SKM-1 (cell line): Measurements from ENCODE around the gene OR10P1.
"Not testable (repeated sequence)": the region's sequence is repeated elsewhere in the genome, so short reads cannot be mapped to it uniquely, and the experiment has no call there.

Experiments used
- DNase-seq: peaks from one replicate; lab custom pipeline; 2025; ENCODE audit not compliant: unreplicated experiment; lab: John Stamatoyannopoulos, UW

OR10P1 gene, protein sequence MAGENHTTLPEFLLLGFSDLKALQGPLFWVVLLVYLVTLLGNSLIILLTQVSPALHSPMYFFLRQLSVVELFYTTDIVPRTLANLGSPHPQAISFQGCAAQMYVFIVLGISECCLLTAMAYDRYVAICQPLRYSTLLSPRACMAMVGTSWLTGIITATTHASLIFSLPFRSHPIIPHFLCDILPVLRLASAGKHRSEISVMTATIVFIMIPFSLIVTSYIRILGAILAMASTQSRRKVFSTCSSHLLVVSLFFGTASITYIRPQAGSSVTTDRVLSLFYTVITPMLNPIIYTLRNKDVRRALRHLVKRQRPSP

DNA sequence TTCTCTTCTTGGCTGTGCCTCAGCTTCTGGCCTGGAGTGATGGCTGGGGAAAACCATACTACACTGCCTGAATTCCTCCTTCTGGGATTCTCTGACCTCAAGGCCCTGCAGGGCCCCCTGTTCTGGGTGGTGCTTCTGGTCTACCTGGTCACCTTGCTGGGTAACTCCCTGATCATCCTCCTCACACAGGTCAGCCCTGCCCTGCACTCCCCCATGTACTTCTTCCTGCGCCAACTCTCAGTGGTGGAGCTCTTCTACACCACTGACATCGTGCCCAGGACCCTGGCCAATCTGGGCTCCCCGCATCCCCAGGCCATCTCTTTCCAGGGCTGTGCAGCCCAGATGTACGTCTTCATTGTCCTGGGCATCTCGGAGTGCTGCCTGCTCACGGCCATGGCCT lies at the start of gene OR10P1:
Gene OR10P1, plus strand, starts transcription at position 40 of the 400 bp plus-strand sequence. Its CDS starts 0 bp downstream, at position 40.
- DNase-seq: no peak

DNA sequence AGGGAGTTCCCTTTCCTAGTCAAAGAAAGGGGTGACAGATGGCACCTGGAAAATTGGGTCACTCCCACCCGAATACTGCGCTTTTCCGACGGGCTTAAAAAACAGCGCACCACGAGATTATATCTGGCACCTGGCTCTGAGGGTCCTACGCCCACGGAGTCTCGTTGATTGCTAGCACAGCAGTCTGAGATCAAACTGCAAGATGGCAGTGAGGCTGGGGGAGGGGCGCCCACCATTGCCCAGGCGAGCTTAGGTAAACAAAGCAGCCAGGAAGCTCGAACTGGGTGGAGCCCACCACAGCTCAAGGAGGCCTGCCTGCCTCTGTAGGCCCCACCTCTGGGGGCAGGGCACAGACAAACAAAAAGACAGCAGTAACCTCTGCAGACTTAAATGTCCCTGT lies 46.5 kb upstream of the OR10P1 start:
- DNase-seq: not testable (repeated sequence)

DNA sequence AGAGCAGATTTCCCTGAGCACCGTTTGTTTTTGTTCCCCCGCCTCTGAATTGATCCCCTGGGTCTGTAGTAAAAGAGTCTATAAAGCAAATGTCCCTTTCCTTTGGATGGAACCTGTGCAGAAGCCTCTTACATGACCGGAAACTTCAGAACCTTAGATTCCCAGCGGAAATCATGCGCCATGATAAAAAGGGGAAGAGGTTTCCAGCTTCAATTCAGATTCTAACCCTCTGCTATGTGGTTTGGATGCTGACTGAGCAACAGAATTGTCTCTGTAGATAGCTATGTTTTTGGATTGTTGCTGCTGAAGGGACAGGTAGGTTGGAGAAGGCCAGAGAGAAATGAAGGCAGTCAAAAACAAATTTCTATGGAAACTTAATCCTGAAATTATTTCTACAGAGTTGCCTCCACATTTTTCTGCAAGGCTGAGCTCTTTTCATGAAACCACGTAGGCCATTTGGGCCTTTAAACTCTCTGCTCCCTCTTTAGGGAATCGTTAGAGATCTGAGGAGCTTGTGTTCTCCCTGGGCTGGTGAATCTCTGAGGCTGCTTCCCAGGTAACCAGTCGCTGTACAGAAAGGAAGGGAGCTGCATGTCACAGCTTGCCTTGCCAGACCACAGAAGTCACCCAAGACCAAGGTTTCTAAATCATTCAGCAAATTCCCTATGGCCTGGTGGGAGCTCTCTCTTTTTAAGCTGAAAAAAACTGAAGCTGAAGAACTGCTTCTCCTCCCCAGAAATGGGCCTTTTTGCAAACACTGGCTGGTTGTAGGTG lies 28.7 kb upstream of the OR10P1 start:
- DNase-seq: no peak

DNA sequence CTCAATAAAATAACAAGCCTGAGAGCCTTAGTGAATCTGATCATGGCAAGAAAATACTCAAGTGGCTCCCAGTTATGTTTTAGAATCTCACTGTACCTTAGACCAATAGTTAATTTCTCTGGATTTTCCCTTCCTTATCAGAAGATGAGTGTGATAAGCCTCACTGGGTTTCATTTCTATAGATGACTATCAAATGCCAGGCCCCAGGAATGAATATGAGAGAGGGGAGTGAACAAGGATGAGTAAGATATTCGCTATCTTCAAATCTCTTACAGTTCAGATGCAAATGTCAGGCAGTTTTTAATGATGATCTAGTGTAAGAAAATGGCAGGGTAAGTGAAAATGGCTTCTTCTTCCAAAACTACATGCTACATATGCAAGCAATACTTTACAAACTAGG lies 26.1 kb upstream of the OR10P1 start:
- no peak for DNase-seq

DNA sequence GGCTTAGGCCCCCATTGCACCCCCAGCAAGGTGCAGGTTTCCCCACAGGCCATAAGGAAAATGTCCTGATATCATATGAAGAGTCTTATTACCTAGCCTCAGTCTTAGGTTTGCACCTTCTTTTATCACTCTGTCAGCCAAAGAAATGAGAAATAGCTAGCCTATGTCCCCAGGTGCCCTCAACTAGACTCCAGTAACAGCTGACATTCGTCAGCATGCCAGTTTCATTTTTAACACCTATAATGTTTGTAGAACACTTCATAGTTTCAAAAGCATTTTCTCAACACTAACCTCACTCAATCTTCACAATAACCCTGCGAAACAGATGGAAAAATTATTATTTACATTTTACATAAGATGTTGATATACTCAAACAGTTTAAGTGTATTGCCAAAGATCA lies 24.0 kb upstream of the OR10P1 start:
- no peak for DNase-seq

DNA sequence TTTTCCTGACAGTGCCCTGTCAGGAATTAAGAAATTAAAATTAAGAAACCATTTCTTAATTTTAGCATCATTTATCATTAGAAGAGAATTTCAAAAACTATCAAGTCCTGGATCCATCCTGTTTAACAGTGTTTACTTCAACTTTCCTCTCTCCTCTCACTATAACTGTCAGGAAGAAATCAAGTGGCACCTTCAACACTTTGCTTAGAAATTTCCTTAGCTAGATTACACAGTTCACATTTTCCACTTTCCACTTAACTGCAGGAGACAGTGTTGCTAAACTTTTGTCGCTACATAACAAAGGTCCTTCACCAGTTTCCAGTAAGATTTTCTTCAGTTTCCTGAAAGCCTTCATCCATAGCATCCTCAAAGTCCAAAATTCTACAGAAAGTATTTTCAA lies 21.9 kb upstream of the OR10P1 start:
- DNase-seq: no peak

DNA sequence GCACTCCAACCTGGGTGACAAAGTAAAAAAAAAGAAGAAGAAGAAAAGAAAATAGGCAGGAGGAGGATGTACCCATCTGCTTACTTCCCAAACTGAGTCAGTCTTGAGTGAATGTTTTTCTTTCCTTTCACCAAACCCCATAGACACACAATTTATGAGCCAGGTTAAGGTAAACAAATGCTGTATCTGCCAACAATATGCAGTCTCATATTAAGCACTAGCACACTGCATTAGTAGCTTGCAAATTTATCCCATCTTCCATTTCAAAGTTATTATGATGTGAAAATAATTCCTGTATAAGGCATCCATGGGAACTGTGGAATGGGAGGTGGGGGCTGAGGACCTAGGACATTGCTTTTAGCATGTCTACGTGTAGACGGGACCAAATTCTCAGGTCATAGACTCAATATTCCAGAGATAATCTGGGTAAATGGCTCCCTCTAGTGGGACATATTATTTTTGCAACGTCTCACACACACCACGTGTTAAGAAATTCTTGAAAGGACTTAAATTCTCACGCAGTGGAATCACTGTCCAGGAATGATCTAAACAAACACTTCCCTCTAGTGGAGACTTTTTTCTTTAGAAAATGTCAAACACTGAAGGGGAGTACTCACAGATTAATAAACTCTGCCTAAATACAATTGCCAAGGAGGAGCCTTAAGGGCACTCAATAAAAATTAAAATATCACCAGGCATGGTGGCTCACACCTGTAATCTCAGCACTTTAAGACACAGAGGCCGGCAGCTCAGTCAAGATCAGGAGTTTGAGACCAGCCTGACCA lies 17.1 kb upstream of the OR10P1 start:
- DNase-seq: peak; percentile 41

DNA sequence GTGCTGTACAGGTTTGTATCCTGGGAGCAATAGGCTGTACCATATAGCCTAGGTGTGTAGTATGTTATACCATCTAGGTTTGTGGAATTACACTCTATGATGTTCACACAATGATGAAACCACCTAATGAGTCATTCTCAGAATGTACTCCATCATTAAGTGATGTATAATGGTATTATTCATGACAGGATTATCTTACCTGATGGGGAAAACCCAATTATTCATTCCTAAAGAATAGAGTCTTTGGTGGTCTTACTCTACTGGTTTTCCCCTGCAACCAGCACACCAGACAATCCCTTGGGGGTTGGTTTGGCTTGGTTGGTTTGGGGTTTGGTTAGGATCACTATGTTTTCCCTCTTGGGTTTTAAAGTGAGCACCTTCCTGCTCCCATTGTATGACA lies 12.6 kb upstream of the OR10P1 start:
- DNase-seq: no peak

DNA sequence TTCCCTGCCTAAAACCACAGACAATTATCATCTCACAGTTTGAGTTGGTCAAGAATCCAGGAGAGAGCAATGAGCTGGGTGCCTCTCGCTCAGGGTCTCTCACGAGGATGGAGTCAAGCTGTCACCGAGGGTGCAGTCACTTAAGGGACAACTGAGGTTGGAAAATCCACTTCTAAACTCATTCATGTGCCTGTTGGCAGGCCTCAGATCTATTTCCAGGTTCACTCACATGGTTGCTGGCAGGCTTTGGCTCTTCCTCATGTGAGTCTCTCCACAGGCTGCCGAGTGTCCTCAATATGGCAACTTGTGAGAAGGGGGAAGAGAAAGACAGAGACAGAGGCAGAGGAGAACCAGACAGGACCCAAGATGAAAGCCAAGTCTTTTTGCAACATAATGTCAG lies 10.5 kb upstream of the OR10P1 start:
- DNase-seq: no peak

DNA sequence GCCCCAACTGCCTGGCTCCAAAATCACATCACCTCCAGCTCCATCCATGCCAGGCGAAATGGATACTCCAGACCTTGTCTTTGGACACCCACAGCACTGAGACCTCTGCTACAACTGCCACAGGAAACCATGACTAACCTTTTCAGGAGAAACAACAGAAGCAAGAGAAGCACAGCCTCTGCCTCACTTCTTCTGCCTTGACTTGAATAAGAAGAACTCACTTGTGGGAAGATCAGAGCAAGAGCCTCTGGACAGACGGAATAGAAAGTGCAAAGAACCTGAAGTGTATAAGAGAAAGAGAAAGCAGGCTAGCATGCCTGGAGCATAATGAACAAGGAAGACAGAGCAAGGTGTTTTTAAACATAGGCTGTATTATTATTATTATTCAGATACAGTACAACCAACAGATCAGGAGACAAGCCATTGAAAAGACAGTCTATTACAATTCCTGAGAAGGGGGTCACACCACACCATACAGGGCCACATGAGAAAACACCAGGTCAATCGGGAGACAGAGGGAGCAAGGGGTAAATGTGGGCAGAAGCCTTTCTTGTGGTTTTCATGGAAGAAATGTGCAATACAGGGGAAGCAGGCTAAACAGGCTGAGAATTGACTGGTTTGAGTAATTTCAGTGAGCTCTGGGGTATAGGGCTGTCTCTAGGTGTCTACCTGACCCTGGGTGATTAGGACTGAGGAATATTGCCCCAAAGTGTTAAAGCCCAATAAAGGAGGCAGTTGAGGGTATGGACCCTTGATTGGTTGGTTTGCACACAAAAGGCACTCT lies 7.4 kb upstream of the OR10P1 start:
- DNase-seq: no peak

DNA sequence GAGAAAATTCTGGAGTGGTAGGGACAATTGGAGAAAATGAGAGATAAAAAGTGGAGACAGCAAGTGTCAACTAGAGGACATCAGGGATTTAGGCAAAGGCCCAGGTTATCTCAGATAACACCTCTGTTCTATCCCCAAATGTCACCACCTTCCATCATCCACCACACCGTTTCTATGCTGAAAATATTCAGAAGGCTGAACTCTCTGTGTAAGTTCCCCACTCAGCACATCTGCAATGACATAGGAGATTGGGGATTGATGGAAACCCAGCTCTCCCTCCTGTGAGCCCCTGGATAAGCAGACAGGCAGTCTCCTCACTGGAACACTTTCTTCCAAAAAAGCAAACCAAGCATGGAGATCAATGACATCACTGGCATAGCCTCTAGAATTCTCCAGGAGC lies 5.6 kb upstream of the OR10P1 start:
- DNase-seq: no peak

DNA sequence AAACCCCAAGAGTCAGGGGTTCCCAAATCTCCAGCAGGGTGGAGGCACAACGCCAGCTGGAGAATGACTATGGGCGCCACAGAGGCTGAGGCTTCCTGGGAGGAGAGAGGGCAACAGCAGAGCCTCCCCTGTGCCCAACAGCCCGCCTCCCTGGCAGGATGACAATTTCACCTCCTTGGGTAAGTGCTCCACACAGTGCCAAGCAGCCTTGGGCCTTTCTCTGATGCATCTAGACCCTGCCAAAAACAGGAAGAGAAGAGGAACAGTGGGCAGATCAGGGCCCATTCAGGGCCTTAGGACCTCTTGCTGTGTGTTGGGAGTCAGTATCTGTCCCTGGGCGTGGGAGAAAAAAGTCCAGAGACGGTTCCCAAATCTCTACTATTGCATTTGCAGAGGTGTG lies 5.0 kb upstream of the OR10P1 start:
- DNase-seq: no peak

DNA sequence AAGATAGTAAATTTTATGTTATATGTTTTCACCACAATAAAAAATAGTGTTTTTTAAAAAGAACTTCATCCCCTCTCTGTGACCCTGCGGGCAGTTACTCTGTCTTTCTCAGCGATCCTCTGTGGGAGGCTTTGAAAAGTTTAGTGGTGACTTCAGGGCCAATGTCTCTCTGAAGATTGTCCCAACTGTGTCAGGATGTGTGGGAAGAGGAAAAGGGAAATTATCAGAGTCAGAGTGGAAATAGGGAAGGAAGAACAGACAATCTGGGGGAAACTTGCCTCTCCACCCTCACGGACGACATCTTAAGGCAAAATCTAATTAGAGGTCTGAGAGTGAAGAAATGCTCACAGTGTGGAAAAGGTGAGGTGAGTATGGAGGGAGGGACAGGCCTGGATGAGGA lies 3.5 kb upstream of the OR10P1 start:
- DNase-seq: no peak

DNA sequence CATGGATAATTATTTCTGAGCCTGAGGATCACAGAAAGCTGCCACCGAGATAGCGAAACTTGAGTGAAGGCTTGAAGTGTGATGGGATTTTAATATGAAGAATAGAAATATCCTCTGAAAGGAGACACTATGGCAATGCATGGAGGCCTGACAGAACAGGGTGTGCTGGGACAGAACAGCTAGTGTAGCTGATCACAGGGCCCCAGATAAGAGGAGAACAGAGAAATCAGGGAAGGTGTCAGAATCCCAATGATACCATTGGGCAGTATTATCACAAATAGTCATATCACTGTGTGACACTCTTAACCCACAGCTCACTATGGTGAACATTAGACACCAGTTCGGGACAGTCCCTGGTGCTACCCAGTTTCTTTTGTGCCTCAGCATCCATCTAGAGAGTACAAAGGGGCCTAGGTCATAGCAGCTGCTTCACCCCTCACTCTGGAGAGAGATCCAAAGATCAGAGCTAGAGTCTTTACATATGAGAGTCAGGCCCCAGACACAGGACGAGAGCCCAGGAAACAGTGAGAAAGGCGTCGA lies 506 bp upstream of the OR10P1 start:
- no peak for DNase-seq

DNA sequence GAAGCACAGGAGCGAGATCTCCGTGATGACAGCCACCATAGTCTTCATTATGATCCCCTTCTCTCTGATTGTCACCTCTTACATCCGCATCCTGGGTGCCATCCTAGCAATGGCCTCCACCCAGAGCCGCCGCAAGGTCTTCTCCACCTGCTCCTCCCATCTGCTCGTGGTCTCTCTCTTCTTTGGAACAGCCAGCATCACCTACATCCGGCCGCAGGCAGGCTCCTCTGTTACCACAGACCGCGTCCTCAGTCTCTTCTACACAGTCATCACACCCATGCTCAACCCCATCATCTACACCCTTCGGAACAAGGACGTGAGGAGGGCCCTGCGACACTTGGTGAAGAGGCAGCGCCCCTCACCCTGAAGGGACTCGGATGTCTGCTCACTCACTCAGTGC lies 775 bp downstream of the OR10P1 start:
- no peak for DNase-seq

DNA sequence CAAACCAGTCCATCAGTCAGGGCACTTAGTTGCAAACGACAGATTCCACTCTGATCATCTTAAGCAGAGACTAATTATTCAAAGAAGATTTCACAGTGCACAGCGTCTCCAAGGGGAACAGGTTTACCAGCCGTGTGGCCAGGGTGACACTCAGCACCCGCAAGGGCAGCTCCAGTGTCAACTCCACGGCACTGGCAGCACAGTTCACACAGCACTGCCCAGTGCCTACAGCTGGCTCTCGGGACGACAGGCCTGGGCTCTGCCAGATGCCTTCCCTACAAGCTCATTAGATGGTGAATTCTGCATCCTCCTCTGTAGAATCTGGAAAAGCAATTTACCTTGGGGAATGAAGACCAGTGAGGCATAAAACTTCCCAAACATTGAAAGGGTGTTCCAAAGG lies 4.9 kb downstream of the OR10P1 start:
- DNase-seq: no peak

DNA sequence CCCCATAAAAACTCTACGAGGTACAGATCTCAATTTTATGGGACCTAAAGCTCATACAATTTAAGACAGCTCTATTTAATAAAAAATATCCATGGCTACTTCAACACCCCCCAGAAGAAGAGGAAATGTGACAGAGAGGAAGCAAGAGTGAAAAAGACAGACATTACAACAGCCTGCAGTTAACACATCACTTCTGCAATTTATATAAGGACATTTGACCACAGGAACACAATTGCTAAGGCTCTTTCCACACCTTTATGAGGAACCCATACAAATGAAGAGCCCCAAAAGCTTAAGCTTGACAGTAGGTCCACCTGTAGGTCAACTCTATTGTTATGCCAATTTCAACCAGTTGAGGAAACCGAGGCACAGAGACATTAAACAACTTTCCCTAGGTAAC lies 5.6 kb downstream of the OR10P1 start:
- DNase-seq: peak; percentile 68

DNA sequence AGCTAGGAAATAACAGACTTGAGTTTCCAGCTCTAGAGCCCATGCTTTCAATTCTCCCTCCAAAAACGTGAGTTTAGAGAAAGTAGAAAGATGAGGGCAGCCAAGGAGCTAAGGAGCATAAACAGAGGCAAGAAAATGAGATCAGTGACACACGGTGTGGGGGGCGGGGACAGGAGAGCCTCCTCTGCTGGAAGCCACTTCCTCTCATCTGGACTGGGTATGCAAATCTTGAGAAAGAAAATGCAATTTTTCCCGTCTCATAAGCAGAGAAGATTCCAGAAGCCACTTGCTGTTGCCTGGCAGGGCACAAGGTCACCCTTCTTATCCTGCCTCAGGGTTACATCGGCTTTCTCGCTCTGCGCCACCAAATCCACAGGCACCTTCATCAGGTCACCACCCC lies 6.0 kb downstream of the OR10P1 start:
- no peak for DNase-seq

DNA sequence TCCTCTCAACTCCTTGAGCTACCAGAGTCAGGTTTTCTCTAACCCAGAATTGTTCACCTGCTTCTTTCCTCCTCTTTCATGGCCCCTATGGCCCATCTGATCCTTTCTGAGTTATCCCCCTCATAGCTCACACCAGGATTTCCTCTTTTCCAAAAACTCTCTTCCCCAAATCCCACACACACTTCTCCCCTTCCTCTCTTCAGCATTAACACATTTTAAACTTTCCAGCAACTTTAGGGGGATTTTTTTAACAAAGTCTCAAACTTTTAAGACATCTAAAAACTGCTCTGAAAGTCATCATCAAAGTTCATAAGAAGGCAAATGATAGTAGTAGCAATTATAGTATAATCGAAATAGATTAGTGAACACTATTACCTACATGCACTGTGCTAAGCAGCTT lies 7.9 kb downstream of the OR10P1 start:
- DNase-seq: no peak

DNA sequence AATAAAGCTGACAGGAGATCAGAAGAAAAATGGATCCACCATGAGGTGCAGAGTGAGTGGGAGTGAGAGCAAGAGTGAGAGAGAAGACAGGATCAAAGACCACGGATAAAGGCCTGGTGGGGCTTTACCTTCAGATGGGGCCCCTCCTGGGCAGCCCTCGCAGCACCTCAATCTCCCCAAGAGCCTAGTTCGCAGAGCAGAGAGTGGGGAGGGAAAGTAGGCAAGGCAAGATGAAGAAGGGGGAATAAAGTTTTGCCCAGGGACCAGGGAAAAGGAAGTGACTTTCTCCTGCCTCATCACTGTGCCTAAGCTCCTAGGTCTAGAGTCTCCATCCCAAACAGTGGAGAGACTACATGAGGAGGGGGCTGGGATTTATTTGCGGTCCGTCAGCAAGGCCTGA lies 10.3 kb downstream of the OR10P1 start:
- no peak for DNase-seq
